ENCODE measurements around the gene MAP3K1. TPM values are rescaled to one million over a fixed set of nuclear protein-coding genes. Genes with fewer than 3 reads are reported as not detected.

MAP3K1 gene
- total RNA-seq, 2 donors from 2014 or later = 8.9 to 19.0 TPM

- Histone ChIP-seq H3K36me3 (peaks cover 8% of the 10 kb centered on the region), H3K9me3 (no peaks in the 10 kb centered on the region), H3K4me3 (no peak overlapping the region), H3K27ac (no peak overlapping the region), H3K27me3 (replicated peaks; ENCODE audit: insufficient read depth) (no peaks in the 10 kb centered on the region), H3K4me1 (ENCODE audit: control insufficient read depth in 1 of 2, low read depth in 2 of 2) (peaks cover 20 to 28% of the 10 kb centered on the region in 2 donors)
- no peak for DNase-seq (ENCODE audit: low spot score)
- no peak for ATAC-seq (ENCODE audit: insufficient number of reproducible peaks, low FRiP score, low read depth)
- no peak for TF ChIP-seq CTCF (IDR thresholded peaks at IDR 0.05)
These were observed 43.6 kb downstream of the MAP3K1 start for GRCh38 chr5:56858777-56859442.

- Histone ChIP-seq H3K27me3 (replicated peaks; ENCODE audit: insufficient read depth) (no peaks in the 10 kb centered on the region), H3K27ac (no peak overlapping the region), H3K4me3 (no peak overlapping the region), H3K4me1 (ENCODE audit: control insufficient read depth in 1 of 2, low read depth in 2 of 2) (peaks cover under 1 to 2% of the 10 kb centered on the region in 2 donors), H3K36me3 (peaks cover 13% of the 10 kb centered on the region), H3K9me3 (no peaks in the 10 kb centered on the region)
- TF ChIP-seq CTCF (IDR thresholded peaks at IDR 0.05) = no peak
- ATAC-seq (ENCODE audit: insufficient number of reproducible peaks, low FRiP score, low read depth) (no peak), DNase-seq (ENCODE audit: low spot score) (no peak)
These were observed 46.6 kb downstream of the MAP3K1 start for GRCh38 chr5:56861893-56862485.

GRCh38 chr5:56862909-56863308 lies 47.6 kb downstream of the MAP3K1 start:
- DNase-seq (ENCODE audit: low spot score) (no peak), ATAC-seq (ENCODE audit: insufficient number of reproducible peaks, low FRiP score, low read depth) (no peak)
- Histone ChIP-seq H3K4me3 (no peak overlapping the region), H3K36me3 (peaks cover 13% of the 10 kb centered on the region), H3K9me3 (no peaks in the 10 kb centered on the region), H3K4me1 (ENCODE audit: control insufficient read depth in 1 of 2, low read depth in 2 of 2) (no peaks in the 10 kb centered on the region), H3K27ac (no peak overlapping the region), H3K27me3 (replicated peaks; ENCODE audit: insufficient read depth) (no peaks in the 10 kb centered on the region)
- TF ChIP-seq CTCF (IDR thresholded peaks at IDR 0.05) = no peak

GRCh38 chr5:56871777-56872176 lies 56.4 kb downstream of the MAP3K1 start:
- peaks cover 16% of the 10 kb centered on the region for H3K36me3 ChIP-seq
- H3K27ac ChIP-seq = no peak overlapping the region
- no peak overlapping the region for H3K4me3 ChIP-seq
- no peak for ATAC-seq (ENCODE audit: insufficient number of reproducible peaks, low FRiP score, low read depth)
- no peak for DNase-seq (ENCODE audit: low spot score)
- no peaks in the 10 kb centered on the region for H3K4me1 ChIP-seq (ENCODE audit: control insufficient read depth in 1 of 2, low read depth in 2 of 2)
- H3K9me3 ChIP-seq = no peaks in the 10 kb centered on the region
- no peaks in the 10 kb centered on the region for H3K27me3 ChIP-seq (replicated peaks; ENCODE audit: insufficient read depth)
- TF ChIP-seq CTCF (IDR thresholded peaks at IDR 0.05) = no peak

GRCh38 chr5:56873056-56873455 lies 57.7 kb downstream of the MAP3K1 start:
- Histone ChIP-seq H3K27ac (no peak overlapping the region), H3K36me3 (peaks cover 16% of the 10 kb centered on the region)
- no peak for ATAC-seq (ENCODE audit: insufficient number of reproducible peaks, low FRiP score, low read depth)

More at GRCh38 chr5:56873056-56873455, 57.7 kb downstream of the MAP3K1 start:
- H3K27me3 ChIP-seq (replicated peaks; ENCODE audit: insufficient read depth) = no peaks in the 10 kb centered on the region
- no peak for TF ChIP-seq CTCF (IDR thresholded peaks at IDR 0.05)
- no peaks in the 10 kb centered on the region for H3K4me1 ChIP-seq (ENCODE audit: control insufficient read depth in 1 of 2, low read depth in 2 of 2)
- H3K9me3 ChIP-seq = no peaks in the 10 kb centered on the region
- no peak overlapping the region for H3K4me3 ChIP-seq
- no peak for DNase-seq (ENCODE audit: low spot score)

Data from thoracic aorta (tissue), 2 donors.